Skin of body (tissue), 2 donors: Measurements from ENCODE around the gene TEC. TPM values are rescaled to one million over a fixed set of nuclear protein-coding genes. Genes with fewer than 3 reads are reported as not detected.
A peak's percentile ranks its signal among the peaks of the same experiment; 100 is the strongest.

Source experiments
- DNase-seq: peaks from one replicate; lab custom pipeline; 2025; lab: John Stamatoyannopoulos, UW
- total RNA-seq: library from RNA; depleted of rRNA; stranded (reverse); fragments of >200 nt; gene quantifications from one replicate; pipeline ENCODE4 v1.2.3, GENCODE V29; 2014

The TEC gene
- total RNA-seq, 1 donor from 2014 or later: 5.5 TPM

DNA sequence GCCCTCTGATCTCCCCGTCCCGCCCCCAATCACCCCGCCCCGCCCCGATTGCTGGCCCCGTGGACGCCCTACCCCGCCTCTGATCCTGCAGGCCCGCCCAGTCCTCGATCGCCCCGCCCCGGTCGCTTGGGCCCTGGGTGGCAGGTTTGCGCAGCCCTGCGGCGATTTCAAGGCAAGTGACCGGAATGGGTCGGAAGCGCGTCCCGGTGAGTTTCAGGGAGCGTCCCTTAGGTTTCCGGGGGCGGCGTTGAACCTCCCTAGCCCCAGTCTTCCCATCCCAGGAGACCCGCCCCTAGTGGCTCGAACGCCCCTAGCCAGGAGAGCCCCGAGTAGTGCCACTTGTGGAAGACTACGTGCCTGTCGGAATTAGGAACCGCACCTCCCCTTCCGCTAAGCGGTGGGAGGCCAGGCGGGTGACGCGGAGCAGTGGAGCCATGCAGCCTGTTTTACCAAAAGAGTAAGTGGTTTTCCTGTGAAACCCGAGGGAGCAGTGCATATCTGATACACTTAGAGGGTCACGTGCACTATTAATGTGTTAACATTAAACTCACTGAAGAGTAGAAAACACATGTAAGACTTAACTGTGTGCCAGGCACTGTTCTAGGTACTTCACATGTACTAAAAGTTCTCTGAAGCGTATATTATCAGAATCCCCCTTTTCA lies 354 bp upstream of the TEC start:
- DNase-seq: peak; percentile 8

DNA sequence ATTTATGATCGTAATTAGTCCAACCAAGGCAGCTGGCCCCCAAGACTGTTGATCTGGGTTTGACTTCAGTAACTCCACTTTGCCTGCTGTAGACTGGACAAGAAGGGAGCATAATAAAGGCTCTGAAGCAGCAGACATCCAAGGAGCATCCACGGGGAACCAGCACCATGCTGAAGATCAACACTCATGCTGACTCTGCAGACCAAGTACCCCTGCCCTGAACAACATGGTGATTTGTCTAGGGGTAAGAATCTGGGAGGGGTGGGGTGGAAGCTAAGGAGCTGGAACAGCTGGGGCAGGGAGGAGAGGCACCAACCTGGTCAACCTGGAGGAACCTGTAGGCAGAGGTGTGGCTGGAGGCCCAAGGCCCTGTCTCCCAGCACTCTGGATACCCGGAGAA lies 2.1 kb downstream of the TEC start:
- no peak for DNase-seq

DNA sequence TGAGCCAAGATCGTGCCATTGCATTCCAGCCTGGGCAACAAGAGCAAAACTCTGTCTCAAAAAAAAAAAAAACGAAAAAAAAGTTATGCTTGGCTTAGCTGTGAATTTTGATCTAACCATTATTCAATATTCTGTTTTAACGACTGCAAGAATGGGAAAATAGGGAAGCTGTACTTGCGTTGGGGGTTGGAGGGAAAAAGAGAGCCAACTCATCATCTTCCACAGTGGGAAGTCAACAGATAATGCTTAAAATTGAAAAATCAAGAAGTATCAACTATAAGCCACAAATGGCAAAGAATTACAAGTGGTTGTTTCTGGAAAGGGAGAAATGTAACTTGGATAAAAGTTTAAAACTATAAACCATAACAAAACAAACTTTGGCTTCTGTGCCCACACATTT lies 2.9 kb downstream of the TEC start:
- DNase-seq: no peak

DNA sequence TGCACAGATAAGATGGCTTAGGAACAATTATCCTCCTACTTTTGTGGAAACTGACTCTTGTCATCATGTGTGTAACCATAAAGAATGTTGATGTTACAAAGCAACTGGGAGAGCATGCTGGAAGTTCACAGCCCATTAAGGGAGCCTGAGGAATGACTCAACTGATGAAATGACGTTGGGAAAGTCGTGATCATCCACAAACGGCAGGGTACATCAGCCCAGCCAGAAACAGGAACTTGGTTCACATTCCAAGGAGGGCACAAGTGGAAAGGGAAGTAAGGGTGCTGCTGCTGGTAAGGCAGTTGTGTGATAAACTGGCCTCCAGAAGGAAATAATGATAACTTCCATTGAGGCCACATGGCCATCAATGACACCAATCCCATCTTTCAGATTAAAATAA lies 6.7 kb downstream of the TEC start:
- no peak for DNase-seq

DNA sequence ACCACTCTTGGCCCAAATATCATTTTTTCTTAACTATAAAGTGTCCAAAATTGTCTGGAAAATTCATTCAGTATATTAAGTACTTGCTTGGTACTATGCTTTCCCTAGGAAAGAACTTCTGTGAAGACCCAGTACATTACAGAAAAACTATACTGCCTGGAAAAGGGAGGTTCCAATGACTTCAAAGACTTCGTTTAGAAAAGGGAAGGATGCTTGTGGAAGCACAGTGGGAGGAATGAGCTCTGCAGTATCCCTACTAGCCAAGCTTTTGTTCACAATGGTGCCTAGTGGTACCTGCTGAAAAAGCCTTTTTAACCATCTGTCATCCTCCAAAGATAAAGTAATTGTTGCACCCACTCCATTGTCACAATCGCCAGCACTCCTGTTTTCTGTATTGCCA lies 7.2 kb downstream of the TEC start:
- no peak for DNase-seq

DNA sequence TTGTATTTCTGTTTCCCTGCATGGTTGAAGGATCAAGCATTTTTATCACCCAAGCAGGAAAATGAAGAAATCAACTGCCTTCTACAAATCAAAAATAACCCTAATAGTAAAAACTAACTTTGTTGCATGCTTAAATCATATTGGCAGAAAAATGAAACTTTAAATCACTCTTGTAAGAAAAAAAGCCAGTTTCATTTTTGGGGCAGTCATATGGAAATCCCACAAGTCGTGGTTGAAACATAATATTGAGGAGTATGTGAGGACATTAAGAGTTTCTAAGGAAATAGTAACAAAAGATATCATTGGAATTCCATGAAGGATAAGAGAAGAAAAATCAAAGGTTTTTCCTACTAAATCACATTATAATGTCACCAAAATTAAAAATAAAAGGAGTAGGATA lies 8.4 kb downstream of the TEC start:
- no peak for DNase-seq

DNA sequence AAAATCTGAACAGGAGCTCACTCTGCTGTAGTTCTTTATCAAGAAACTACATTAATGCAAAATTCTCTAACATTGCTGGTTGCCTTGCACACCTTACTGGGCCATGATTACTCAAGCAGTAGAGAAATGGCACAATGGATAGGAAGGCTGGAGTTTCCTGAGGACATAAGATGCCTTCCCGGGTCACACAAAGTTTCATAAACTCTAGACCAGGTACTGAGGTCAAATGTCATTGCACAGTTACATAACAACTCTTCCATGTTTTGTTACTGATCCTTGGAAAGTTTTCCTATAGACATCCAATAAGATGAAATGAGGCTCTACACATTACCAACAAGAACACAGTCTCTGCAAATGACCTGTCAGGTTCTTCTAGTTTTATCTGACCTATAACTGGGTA lies 9.9 kb downstream of the TEC start:
- DNase-seq: no peak

DNA sequence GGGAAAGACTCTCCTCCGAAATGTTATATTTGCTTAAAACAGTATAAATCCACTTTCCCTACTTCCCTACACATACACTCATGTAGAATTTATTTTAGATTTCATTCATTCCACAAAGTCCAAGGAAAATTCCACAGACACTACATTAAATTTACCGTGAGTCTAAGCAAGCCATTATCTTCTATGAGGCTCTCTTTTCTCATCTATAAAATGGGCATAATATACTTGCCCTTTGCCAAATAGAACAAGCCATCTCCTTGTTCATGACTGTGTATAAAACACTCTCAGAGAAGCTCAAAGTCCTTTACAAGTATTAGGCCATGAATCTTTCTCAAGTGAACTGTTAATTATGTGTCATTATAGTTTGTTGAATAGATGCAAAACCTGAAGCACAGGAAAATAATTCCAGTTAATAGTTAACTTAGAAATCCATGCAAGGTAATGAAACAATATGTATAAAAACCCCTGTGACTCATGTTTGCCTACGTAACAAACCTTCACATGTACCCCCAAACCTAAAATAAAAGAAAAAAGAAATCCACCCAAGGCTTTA lies 10.7 kb downstream of the TEC start:
- no peak for DNase-seq

DNA sequence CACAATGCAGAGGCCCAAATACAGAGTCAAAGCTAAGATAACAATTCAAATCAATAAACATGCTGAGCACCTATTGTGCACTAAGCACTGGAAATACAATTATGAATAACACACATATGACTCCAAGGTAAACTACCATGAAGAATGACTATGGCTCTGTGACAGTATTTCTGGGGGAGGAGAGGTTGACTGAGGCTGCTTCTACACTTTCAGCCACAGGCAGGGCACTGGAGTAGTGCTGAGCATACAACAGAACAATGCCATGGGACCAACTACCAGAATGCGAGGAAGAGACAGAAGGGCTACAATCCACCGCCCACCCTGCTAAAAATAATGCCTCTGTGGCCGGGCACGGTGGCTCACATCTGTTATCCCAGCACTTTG lies 13.7 kb downstream of the TEC start:
- DNase-seq: no peak

DNA sequence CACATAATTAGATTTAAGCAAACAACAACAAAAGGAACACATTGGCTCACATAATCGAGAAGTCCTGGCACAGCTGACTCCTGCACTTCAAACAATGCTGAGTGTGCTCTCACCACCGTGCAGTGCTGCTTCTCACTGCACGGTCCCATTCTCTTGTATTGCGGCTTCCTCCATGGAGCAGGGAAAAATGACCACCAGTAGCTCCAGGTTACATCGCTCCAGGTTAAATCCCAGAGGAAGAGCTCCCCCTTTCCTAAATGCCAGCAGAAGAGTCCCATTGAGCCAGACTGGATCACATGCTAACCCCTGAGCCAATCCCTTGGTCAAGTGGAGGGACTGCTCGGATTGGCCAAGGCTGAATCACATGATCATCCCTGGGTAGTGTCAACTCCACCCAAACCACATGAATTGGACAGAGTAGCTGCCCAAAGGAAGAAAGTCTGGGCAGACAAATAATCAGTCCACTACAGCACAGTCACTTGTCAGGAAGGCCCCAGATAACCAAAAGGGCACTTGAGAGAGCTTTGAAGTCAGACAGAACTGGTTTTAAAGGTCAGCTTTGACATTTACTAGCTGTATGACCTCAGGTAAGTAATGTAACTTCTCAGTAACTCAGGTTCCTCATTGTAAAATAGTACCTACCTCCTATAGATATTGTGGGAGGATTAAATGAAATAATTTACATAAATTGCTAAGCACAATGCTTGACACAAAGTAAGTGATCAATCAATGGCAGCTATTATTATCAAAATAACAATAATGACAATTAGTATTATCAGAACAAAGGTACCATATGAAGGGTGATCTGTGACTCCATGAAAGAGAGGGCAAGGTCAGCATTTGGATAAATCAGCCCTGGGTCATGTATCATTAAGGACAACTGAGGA lies 14.3 kb downstream of the TEC start:
- DNase-seq: no peak

DNA sequence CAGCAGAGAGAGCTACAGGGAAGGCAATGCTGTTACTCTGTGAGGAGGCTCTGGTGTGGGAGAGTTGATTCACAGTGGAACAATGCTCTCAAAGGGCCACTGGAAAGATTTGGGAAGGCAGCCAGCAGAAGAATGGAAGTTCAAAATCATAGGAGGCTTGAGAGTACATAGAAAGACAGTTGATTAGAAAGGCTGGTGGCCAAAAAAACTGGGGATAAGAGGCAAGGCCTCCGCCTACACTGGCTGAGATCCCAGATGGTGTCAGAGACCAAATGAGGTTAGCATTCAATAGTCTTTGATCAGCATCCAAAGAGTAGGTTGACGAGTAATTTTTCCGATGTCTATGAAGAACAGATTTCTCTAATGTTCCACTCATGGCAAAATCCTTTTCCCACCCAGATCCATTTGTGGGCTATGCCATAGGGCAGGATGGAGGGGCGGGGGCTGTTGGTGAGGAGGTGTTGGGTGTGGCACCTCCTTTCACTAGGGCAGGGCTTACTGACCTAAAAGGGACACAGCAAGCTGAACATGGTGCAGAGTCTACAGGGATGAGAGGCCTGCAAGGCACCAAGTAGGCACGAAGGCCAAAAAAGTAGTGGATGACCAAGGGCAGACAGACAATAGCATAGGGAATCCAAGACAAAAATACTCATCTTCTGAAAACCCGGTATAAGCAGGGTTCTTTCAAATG lies 15.1 kb downstream of the TEC start:
- no peak for DNase-seq

DNA sequence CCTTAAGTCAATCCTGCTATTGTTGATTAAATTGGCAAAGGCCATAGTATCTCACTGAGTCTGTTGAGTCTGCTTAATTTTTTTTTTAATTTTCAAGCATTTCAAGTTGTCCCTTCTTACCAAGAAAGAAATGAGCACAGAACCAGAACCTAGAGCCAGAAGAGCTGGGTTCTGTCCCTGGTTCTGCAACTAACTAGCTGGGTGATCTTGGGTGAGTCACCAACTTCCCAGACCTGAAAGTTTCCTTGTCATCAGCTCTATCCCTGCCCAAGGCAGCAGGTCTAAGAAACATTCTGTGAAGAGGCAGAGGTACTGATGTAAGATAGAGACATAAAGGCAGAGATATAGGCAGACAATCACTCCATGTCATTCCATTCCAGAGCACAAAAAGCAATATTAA lies 17.3 kb downstream of the TEC start:
- DNase-seq: no peak

DNA sequence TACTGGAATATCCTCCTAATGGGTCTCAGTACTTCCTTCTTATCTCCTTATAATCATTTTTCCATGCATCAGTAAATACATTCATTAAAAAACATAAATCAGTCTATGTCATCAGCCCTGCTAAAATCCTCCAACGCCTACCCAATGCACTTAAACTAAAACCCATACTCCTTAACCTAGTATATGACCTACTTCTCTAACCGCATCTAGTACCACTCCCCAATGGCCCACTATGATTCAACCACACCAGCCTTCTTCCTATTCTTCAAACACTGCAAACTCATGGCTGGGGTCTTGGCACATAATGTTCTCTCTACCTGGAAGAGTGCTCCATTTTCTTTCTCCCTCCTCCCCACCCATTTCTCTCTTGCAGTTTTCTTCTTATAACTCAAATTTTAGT lies 18.7 kb downstream of the TEC start:
- DNase-seq: no peak

DNA sequence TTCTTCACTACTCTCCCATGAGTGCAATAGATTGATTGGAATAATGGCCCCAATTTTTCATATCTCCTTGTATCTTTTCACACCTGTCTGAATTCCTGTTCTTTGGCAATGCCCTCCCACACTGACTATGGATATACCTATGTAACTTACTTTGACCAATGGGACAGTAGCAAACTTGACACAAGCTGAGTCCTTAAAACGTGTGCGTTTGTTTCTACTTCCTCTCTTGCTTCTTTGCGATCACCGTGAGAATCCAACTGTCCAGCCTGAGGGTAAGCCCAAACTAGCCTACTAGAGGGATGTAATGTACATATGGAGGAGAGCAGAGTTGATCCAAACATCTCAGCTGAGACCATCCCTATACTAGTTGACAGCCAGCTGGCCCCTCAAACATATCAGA lies 19.3 kb downstream of the TEC start:
- DNase-seq: no peak

DNA sequence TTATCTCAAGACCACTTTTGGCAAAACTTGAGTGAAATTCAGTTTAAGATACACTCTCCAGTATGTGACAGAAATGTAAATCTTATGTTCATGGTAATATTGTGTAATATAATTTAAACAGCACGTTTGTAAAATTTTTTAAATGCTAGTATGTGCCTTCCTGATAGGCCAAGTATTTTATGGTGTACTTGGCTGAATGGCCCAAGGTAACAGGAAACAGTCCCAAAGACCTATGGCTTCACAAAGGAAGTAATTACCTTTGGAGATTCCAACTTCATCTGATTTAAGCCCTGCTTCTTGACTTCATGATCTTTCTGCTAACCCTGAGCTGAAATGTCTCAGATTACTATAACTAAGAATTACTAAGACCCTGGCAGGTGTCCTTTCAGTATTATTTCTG lies 20.3 kb downstream of the TEC start:
- no peak for DNase-seq

DNA sequence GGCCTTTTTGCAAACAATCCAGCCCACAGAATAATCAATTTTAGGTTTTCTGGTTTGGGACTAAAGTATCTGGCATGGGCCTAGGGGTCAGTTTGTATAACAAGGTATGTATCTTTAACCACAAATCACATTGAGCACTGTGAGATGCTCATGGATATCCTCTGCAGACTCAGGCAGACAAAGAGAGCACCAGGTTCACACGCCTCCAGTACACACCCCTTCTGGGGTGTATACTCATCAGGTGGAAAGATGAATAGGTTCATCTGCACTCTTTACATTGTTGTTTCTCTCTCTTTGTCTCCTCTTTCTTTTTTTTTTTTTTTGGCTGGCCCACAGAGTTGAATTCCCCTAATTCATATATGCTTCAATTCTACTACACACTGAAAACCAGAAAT lies 21.1 kb downstream of the TEC start:
- no peak for DNase-seq

DNA sequence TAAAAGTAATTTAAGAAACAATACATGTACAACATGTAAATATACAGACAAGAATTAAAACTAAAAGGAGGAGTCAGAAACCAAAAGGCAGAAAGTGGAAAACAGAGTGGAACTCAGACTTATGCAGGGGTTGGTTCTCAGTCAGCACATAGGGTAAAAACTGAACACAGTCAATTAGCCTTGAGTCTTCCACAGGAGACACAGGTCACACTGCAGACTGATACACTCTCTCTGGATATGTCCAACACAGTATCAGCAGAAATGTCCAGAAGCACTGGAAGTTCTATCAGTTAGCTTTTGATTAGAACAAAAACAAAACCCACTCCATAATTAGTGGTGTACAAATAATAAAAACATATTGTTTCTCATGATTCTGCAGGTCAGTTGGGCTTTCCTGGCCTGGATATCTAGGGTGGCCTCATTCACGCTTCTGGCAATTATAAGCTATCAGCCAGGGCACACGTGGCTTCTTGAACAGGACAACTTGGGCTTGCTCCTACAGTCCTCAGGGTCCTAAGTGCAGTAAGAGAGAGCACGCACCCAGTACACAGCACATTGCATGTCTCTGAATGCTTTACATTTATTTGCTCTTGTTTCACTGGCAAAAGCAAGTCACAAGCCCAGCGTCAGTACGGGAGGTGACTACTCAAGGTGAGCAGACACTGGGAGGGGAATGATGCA lies 21.6 kb downstream of the TEC start:
- no peak for DNase-seq

DNA sequence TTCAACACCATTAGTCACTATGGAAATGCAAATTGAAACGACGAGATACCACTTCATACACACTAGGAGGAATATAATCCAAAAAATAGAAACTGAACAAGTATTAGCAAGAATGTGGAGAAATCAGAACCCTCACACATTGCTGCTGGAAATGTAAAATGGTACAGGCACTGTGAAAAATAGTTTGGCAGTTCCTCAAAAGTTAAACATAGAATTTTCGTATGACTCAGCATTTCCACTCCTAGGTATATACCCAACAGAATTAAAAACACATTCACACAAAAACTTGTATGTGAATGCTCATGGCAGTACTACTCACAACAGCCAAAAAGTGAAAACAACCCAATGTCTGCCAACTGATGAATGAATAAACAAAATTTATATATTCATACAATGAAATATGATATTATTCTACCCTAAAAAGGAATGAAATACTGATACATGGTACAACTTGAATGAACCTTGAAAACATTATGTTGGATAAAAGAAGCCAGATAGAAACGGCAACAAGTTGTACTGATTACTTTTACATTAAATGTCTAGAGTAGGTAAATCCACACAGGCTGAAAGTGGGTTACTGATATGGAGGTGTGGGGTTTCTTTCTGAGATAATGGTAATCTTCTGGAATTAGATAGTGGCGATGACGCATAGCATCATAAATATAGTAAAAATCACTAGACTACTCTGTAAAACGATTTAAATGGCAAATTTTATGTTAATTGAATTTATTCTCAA lies 22.3 kb downstream of the TEC start:
- DNase-seq: no peak

DNA sequence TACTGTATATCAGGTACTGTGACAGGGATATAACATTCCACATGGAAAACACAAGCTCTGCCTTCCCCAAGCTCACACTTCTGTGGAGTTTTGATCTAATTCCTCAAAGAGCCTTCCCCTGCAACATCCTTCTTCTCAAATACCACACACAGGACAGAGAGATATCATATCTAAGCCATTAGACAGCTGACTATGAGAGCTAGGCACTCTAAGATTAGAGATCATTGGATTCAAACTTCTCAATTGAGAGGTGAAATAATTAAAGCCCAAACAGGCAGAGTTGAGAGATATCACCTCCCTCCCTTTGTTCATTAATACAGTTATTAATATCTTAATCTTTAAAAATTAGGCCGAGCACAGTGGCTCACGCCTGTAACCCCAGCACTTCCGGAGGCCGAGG lies 25.0 kb downstream of the TEC start:
- DNase-seq: no peak

DNA sequence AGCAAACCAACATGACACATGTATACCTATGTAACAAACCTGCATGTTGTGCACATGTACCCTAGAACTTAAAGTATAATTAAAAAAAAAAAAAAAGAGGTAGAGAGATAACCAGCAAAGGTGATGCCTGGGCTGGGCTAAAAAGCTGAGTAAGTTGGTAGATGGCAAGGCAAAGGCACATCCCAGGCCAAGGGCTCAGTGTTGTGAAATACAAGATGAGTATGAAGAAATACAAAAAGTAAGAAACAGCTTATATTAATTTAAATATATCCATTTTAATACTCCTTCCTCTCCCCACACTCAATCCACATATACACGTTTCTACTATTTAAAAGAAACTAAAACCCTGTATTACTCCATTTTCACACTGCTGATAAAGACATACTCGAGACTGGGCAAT lies 25.8 kb downstream of the TEC start:
- DNase-seq: no peak

DNA sequence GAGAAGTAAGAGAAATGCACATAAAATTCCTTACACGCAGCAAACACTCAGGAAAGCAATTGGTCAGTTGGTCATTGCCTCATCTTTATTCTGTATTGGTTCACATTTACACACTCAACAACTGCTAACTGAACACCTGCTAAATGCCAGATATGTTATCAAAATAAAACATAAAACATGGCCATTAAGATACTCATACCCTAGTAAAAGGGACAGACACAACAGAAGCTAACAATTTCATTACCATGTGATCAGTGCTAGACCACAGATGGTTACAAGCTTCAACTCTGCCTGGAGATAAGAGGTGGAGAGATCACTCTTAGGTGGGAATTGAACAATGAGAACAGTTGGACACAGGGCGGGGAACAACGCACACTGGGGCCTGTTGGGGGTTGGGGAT lies 26.2 kb downstream of the TEC start:
- no peak for DNase-seq
